DND-41 (cell line): ENCODE data around the gene AUTS2.

Source experiments
- ATAC-seq: fragments of 200-7000 bp; cut with Tn5 transposase; 3 replicates; pipeline ENCODE4 v1.9.1; 2021; ENCODE audit warnings: low read depth; ENCODE audit not compliant: insufficient read depth
- DNase-seq: peaks from one replicate; pipeline ENCODE4 v3.0.0-alpha.2; 2020
- H2AFZ ChIP-seq: 2 replicates; pipeline ENCODE4 v1.6.0; 2012; ENCODE audit warnings: low read depth, low read length
- H3K27ac ChIP-seq: 2 replicates; pipeline ENCODE4 v1.5.1; 2012; ENCODE audit warnings: low read length, inconsistent platforms
- H3K27me3 ChIP-seq: fragments of 200-600 bp; sonication (generic); 2 replicates; pipeline ENCODE4 v1.6.0; 2012; ENCODE audit warnings: low read length, mild to moderate bottlenecking, inconsistent platforms; ENCODE audit not compliant: insufficient read depth, poor library complexity
- H3K36me3 ChIP-seq: 2 replicates; pipeline ENCODE4 v1.5.1; 2012; ENCODE audit warnings: low read length, inconsistent platforms; ENCODE audit not compliant: insufficient read depth
- H3K4me1 ChIP-seq: 2 replicates; pipeline ENCODE4 v1.5.1; 2012; ENCODE audit warnings: mild to moderate bottlenecking, low read length; ENCODE audit not compliant: insufficient read depth
- H3K4me2 ChIP-seq: 2 replicates; pipeline ENCODE4 v1.6.0; 2012; ENCODE audit warnings: mild to moderate bottlenecking, moderate library complexity, low read length, inconsistent platforms; ENCODE audit not compliant: insufficient read depth
- H3K4me3 ChIP-seq, 2 experiments: fragments of 200-600 bp in 1 of 2; shearing (Covaris generic) in 1 of 2; 2 replicates each; pipeline ENCODE4 v1.5.1; 2012 to 2016; ENCODE audit warnings: inconsistent platforms in 2 of 2, low read length in 2 of 2, mild to moderate bottlenecking in 2 of 2, low read depth in 1 of 2, moderate library complexity in 1 of 2
- H3K79me2 ChIP-seq: 2 replicates; pipeline ENCODE4 v1.6.0; 2012; ENCODE audit warnings: low read length, inconsistent platforms; ENCODE audit not compliant: insufficient read depth
- H3K9ac ChIP-seq: 2 replicates; pipeline ENCODE4 v1.6.0; 2012; ENCODE audit warnings: low read depth, mild to moderate bottlenecking, inconsistent platforms, low read length, moderate library complexity
- H3K9me3 ChIP-seq: 2 replicates; pipeline ENCODE4 v1.5.1; 2012; ENCODE audit warnings: low read length, moderate library complexity, mild to moderate bottlenecking, inconsistent platforms; ENCODE audit not compliant: insufficient read depth, severe bottlenecking
- H4K20me1 ChIP-seq: 2 replicates; pipeline ENCODE4 v1.6.0; 2012; ENCODE audit warnings: low read length; ENCODE audit not compliant: insufficient read depth
- CTCF ChIP-seq: IDR thresholded peaks from 2 replicates; pipeline ENCODE4 v1.5.1; 2012; ENCODE audit warnings: borderline replicate concordance, low read length, moderate library complexity, mild to moderate bottlenecking; ENCODE audit not compliant: poor library complexity, severe bottlenecking; ENCODE audit errors: extremely low read depth
- EZH2 ChIP-seq: IDR thresholded peaks from 3 replicates; pipeline ENCODE4 v1.6.1; 2012; ENCODE audit warnings: borderline replicate concordance, low read depth, mild to moderate bottlenecking, moderate library complexity, low read length, inconsistent platforms; ENCODE audit not compliant: severe bottlenecking

Gene AUTS2

GRCh38 chr7:70212281-70212680 lies 614.0 kb downstream of the AUTS2 start:
- Histone ChIP-seq H3K79me2 (no peaks in the 10 kb centered on the region), H3K4me2 (no peak overlapping the region), H4K20me1 (no peaks in the 10 kb centered on the region), H3K9ac (no peak overlapping the region), H3K27ac (no peak overlapping the region), H3K4me3 (no peak overlapping the region), H3K4me1 (peaks cover 7% of the 10 kb centered on the region; the same call in 1 of the 2 replicates), H3K27me3 (no peaks in the 10 kb centered on the region), H3K9me3 (no peaks in the 10 kb centered on the region), H3K36me3 (no peaks in the 10 kb centered on the region), H2AFZ (no peak overlapping the region)
- no peak for ATAC-seq
- DNase-seq: no peak
- TF ChIP-seq CTCF (no peak), EZH2 (no peak)

- no peak for TF ChIP-seq EZH2
- TF ChIP-seq CTCF: no peak
- Histone ChIP-seq H3K9ac (no peak overlapping the region), H3K4me1 (peaks cover 7% of the 10 kb centered on the region; the same call in 1 of the 2 replicates), H3K4me2 (no peak overlapping the region), H4K20me1 (no peaks in the 10 kb centered on the region), H3K9me3 (no peaks in the 10 kb centered on the region), H3K27ac (no peak overlapping the region), H3K36me3 (no peaks in the 10 kb centered on the region), H3K4me3 (no peak overlapping the region), H2AFZ (no peak overlapping the region), H3K27me3 (no peaks in the 10 kb centered on the region), H3K79me2 (no peaks in the 10 kb centered on the region)
- DNase-seq (no peak), ATAC-seq (no peak)
These were observed 615.8 kb downstream of the AUTS2 start for GRCh38 chr7:70214071-70214470.

- no peaks in the 10 kb centered on the region for H3K36me3 ChIP-seq
- no peak overlapping the region for H3K9ac ChIP-seq
- H4K20me1 ChIP-seq: no peaks in the 10 kb centered on the region
- no peak overlapping the region for H2AFZ ChIP-seq
- H3K4me3 ChIP-seq: no peak overlapping the region
- no peaks in the 10 kb centered on the region for H3K9me3 ChIP-seq
- TF ChIP-seq EZH2 (no peak), CTCF (no peak)
- H3K27me3 ChIP-seq: no peaks in the 10 kb centered on the region
- no peak overlapping the region for H3K27ac ChIP-seq
- DNase-seq: no peak
- no peak overlapping the region for H3K4me2 ChIP-seq
- no peak for ATAC-seq
- H3K79me2 ChIP-seq: no peaks in the 10 kb centered on the region
- peaks cover 7% of the 10 kb centered on the region; the same call in 1 of the 2 replicates for H3K4me1 ChIP-seq
These were observed 617.2 kb downstream of the AUTS2 start for GRCh38 chr7:70215491-70215890.

GRCh38 chr7:70217571-70217970 lies 619.3 kb downstream of the AUTS2 start:
- Histone ChIP-seq H3K9me3 (no peaks in the 10 kb centered on the region), H3K36me3 (no peaks in the 10 kb centered on the region), H3K27me3 (no peaks in the 10 kb centered on the region), H4K20me1 (no peaks in the 10 kb centered on the region), H3K27ac (no peak overlapping the region), H3K4me2 (no peak overlapping the region), H3K4me1 (peaks cover 7% of the 10 kb centered on the region; the same call in 1 of the 2 replicates), H2AFZ (no peak overlapping the region), H3K79me2 (no peaks in the 10 kb centered on the region), H3K9ac (no peak overlapping the region), H3K4me3 (no peak overlapping the region)
- ATAC-seq: no peak
- TF ChIP-seq CTCF (no peak), EZH2 (no peak)
- no peak for DNase-seq
